BJ (cell line): ENCODE measurements around the gene NT5C2. TPM values are rescaled to one million over a fixed set of nuclear protein-coding genes. Genes with fewer than 3 reads are reported as not detected.

ENCODE experiments used
- CTCF ChIA-PET: fragments of 350-600 bp; formaldehyde crosslinking; extraction: SDS; loops from one replicate; lab custom pipeline; 2021; ENCODE audit warnings: antibody characterized with exemption, inconsistent platforms; lab: Yijun Ruan, JAX
- POLR2A ChIA-PET: fragments of 300-600 bp; sonication (Branson Sonifier 250); formaldehyde crosslinking; extraction: SDS; loops from one replicate; lab custom pipeline; 2021; ENCODE audit warnings: antibody characterized with exemption; lab: Charles Lee
- DNase-seq: peaks from one replicate; pipeline ENCODE4 v3.0.0-alpha.2; 2011; ENCODE audit warnings: low read depth
- H3K27me3 ChIP-seq: 2 replicates; pipeline ENCODE4 v1.6.0; 2011; ENCODE audit warnings: low read length; ENCODE audit not compliant: control insufficient read depth, insufficient read depth
- H3K36me3 ChIP-seq: 2 replicates; pipeline ENCODE4 v1.5.1; 2011; ENCODE audit warnings: low read length; ENCODE audit not compliant: control insufficient read depth, insufficient read depth
- H3K4me3 ChIP-seq: 2 replicates; pipeline ENCODE4 v1.5.1; 2011; ENCODE audit warnings: low read depth, mild to moderate bottlenecking, control low read depth, low read length
- polyA plus RNA-seq: library from polyadenylated mRNA; depleted of rRNA; stranded (reverse); fragments of >200 nt; gene quantifications from 2 replicates; pipeline ENCODE4 v1.2.3, GENCODE V29; 2011
- TF ChIP-seq, protein P1 (sequence below): IDR thresholded peaks from 2 replicates; pipeline ENCODE4 v1.5.1; 2011; ENCODE audit warnings: low read depth, mild to moderate bottlenecking, control low read depth, inconsistent platforms, low read length, moderate library complexity; ENCODE audit not compliant: insufficient read depth

Gene NT5C2
- polyA plus RNA-seq, 1 experiment: 49.3 TPM

DNA sequence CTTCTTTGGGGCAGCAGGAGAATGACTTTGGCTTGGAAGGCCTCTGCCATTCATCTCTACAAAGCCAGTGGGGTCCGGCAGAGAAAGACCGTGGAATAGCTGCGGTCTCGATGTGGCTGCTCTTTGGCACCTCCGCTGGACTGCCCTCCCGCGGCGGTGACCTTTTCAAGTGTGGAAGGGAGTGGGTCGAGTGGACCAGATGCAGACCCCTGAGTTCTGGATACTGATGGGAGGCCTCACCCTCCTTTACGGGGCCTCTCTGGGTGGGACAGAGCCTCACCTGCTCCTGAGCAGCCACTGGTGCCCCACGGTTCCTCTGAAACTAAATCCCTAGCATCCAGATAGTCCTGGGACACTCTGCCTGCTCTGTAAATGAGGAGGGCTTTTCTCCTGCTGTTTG lies 113.1 kb downstream of the NT5C2 start:
- DNase-seq: no peak
- no peaks in the 10 kb centered on the region for H3K36me3 ChIP-seq
- TF ChIP-seq, protein P1, sequence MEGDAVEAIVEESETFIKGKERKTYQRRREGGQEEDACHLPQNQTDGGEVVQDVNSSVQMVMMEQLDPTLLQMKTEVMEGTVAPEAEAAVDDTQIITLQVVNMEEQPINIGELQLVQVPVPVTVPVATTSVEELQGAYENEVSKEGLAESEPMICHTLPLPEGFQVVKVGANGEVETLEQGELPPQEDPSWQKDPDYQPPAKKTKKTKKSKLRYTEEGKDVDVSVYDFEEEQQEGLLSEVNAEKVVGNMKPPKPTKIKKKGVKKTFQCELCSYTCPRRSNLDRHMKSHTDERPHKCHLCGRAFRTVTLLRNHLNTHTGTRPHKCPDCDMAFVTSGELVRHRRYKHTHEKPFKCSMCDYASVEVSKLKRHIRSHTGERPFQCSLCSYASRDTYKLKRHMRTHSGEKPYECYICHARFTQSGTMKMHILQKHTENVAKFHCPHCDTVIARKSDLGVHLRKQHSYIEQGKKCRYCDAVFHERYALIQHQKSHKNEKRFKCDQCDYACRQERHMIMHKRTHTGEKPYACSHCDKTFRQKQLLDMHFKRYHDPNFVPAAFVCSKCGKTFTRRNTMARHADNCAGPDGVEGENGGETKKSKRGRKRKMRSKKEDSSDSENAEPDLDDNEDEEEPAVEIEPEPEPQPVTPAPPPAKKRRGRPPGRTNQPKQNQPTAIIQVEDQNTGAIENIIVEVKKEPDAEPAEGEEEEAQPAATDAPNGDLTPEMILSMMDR: no peak
- H3K27me3 ChIP-seq: no peaks in the 10 kb centered on the region
- ChIA-PET POLR2A (no interaction called here), CTCF (interaction anchor here (0.6 to 1.8 kb wide), 3 partner anchors 68 to 164 kb away, joined by 3 to 6 read pairs (median 5); partner anchors contain the start of gene CNNM2)
- no peak overlapping the region for H3K4me3 ChIP-seq

DNA sequence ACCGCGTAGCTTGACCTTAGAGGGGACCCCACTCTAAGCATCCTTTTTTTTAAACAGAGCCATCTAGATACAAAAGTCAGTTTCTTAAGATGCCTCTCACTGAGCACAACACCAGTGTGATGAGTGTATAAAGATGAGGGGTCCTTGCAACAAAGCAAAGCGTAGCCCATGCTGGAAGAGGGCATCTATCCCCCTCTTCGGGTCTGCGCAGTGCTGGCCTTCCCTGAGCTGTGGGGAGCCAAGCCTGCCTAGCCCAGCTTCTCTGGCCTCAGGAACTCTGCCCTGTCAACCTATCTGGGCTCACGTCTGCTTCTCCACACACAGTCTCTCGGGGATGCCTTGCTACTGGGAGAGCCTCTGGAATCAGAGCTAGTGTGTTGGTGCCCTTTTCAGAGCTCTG lies 114.0 kb downstream of the NT5C2 start:
- no peak for DNase-seq
- no peaks in the 10 kb centered on the region for H3K36me3 ChIP-seq
- TF ChIP-seq, protein P1: no peak
- ChIA-PET POLR2A (no interaction called here), CTCF (interaction anchor here (0.6 to 1.8 kb wide), 7 partner anchors 11 to 370 kb away, joined by 3 to 7 read pairs (median 5); partner anchors contain the start of genes ARL3 and CNNM2)
- no peak overlapping the region for H3K4me3 ChIP-seq
- H3K27me3 ChIP-seq: no peaks in the 10 kb centered on the region

DNA sequence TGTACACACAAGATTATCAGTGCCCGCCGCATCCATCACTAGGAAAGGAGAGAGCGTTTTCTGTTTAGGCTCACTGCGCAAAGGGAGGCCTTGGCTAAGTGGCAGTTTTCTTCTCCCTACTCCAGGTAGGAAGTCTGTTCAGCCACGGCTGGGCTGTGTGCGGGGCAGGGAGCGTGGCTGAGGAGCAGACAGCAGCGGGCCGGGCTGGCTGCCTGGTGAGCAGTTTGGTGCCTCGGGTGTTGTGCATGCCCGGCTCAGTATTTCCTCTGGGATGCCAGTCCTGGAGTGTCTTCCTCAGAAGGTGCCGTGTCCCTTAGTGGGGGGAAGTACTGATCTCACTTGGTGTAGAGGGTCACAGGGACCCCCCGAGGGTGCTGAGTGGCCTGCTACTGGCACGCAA lies 114.4 kb downstream of the NT5C2 start:
- no peak for DNase-seq
- CTCF ChIA-PET: interaction anchor here (0.6 to 1.6 kb wide), 6 partner anchors 11 to 369 kb away, joined by 3 to 7 read pairs (median 4); partner anchors contain the start of genes ARL3 and CNNM2

DNA sequence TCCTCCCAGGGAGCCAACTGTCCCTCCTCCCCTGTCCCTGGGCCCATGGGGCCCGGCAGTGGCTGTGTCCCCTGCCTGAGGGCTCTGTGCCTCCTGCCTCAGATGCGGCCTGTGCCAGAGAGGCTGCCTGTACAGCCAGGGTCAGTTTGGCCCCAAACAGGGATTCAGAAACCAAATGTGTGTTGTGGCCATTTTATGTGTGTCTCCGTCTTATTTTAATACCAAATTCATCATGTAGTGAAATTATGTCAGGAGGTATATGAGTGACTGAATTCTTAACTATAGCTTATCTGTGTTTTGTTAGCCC lies 114.8 kb downstream of the NT5C2 start:
- Histone ChIP-seq H3K4me3 (no peak overlapping the region), H3K27me3 (no peaks in the 10 kb centered on the region), H3K36me3 (no peaks in the 10 kb centered on the region)
- DNase-seq: no peak
- TF ChIP-seq, protein P1: no peak
- ChIA-PET CTCF (interaction anchor here (0.6 to 1.6 kb wide), 4 partner anchors 10 to 369 kb away, joined by 3 to 5 read pairs (median 4); partner anchors contain the start of gene ARL3), POLR2A (no interaction called here)

More for the DNA sequence above, 114.4 kb downstream of the NT5C2 start:
- Histone ChIP-seq H3K27me3 (no peaks in the 10 kb centered on the region), H3K36me3 (no peaks in the 10 kb centered on the region), H3K4me3 (no peak overlapping the region)
- POLR2A ChIA-PET: no interaction called here
- TF ChIP-seq, protein P1: no peak

DNA sequence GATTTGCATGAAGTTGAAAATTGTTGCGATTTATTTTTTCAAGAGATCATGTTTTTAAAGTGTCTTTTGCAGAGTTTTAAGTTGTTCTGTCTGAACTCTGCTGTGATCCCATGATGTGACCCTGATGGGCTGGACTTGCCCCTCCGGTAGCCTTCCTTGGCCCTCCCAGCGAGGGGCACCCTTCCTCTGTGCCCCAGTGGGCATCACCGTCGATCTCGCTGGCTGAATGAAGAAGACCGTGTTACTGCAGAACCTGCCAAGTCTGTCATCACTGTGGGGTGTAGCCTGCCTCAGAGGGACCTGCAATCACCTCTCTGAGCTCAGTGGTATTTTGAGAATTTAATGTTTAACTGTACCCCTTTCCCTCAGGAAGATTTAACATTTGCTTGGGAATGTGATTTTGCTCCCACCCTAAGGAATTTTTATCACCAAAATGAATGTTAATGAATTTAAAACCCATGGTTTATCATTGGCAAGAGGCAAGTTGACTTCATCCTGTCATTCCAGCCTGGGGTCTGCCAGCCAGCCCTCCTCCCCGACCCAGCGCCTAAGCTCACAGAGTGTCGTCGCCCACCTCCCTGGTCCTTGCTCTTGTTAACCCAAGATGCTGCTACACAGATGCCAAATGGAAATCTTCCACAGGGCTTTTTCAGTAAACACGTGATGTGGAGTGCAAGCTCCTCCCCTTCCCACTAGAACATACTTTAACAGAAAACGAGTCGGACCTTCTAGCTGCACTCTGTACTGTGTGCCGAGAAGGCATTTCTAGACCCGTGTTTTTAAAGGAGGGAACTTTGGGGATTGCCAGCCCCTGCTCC lies 115.4 kb downstream of the NT5C2 start:
- Histone ChIP-seq H3K36me3 (no peaks in the 10 kb centered on the region), H3K4me3 (no peak overlapping the region), H3K27me3 (no peaks in the 10 kb centered on the region)
- ChIA-PET POLR2A (no interaction called here), CTCF (interaction anchor here (0.8 to 1.8 kb wide), 6 partner anchors 9 to 169 kb away, joined by 3 to 8 read pairs (median 4); partner anchors contain the start of gene CNNM2)
- TF ChIP-seq, protein P1: no peak
- no peak for DNase-seq
